ENCODE measurements around the gene NTHL1. TPM values are rescaled to one million over a fixed set of nuclear protein-coding genes. Genes with fewer than 3 reads are reported as not detected.

The NTHL1 gene
- total and polyA plus RNA-seq, 2 of the 8 experiments (the other 6 are each of a cell fraction or from before 2014, with no cell fraction given): 70.9 to 150 TPM

GRCh38 chr16:2042171-2042985 is 5.3 kb downstream of the NTHL1 start:
- no peak overlapping the region for H2BK5ac ChIP-seq (ENCODE audit: low read depth, low read length)
- no peak overlapping the region for H3K4me2 ChIP-seq (ENCODE audit: insufficient read depth in 1 of 2, low read depth in 2 of 2, low read length in 2 of 2)
- no peak overlapping the region for H4K8ac ChIP-seq (ENCODE audit: extremely low read depth, insufficient read depth, low read length)
- H3K27me3 ChIP-seq (replicated peaks in 1 of 4; ENCODE audit: control insufficient read depth in 3 of 4, extremely low read depth in 1 of 4, insufficient read depth in 3 of 4, low read length in 3 of 4): no peaks in the 10 kb centered on the region; a peak in 1 of 7 replicates
- peaks cover 0 to 5% of the 10 kb centered on the region in 2 experiments; a peak in 1 of 4 replicates for H3K79me2 ChIP-seq (ENCODE audit: control insufficient read depth in 1 of 2, insufficient read depth in 2 of 2, low read length in 2 of 2)
- peaks cover 0 to 5% of the 10 kb centered on the region in 2 experiments for H4K20me1 ChIP-seq (replicated peaks in 1 of 2; ENCODE audit: control insufficient read depth in 1 of 2, insufficient read depth in 2 of 2, low read length in 2 of 2)
- WGBS, 2 experiments (ENCODE audit: extremely low coverage in 1 of 2, insufficient coverage in 1 of 2, insufficient read length in 1 of 2, insufficient replicate concordance in 2 of 2, low coverage in 1 of 2, low lambda C conversion rate in 2 of 2, missing lambda C conversion rate in 1 of 2): 93% methylated on average over 13 of the region's 22 CpGs; no CpG with 5 or more reads in 1 of the 2 experiments
- H2BK120ac ChIP-seq (replicated peaks; ENCODE audit: low read depth, low read length): no peak overlapping the region
- no peak overlapping the region for H3K4me3 ChIP-seq (ENCODE audit: extremely low read depth in 1 of 4, insufficient read depth in 2 of 4, low read depth in 3 of 4, low read length in 4 of 4)
- no peak overlapping the region for H3K14ac ChIP-seq (ENCODE audit: insufficient read length)
- H4K91ac ChIP-seq (replicated peaks; ENCODE audit: insufficient read length, low read length): no peak overlapping the region
- no peak overlapping the region for H3K56ac ChIP-seq (replicated peaks; ENCODE audit: insufficient read length, low read depth, low read length)
- H3K4ac ChIP-seq (replicated peaks; ENCODE audit: insufficient read length, low read depth, low read length): no peak overlapping the region
- H3K79me1 ChIP-seq (ENCODE audit: low read depth, low read length): no peaks in the 10 kb centered on the region
- no peak overlapping the region for H3K9ac ChIP-seq (replicated peaks in 1 of 4; ENCODE audit: extremely low read depth in 1 of 4, low read depth in 3 of 4, low read length in 3 of 4)
- no peak overlapping the region for H2BK15ac ChIP-seq (ENCODE audit: low read length)
- POLR2A ChIA-PET (ENCODE audit: partially characterized antibody): interaction anchor here (0.7 to 2.0 kb wide), 5 partner anchors 8 to 78 kb away, joined by 3 to 9 read pairs (median 4); partner anchors contain the start of gene RPS2
- H3K23ac ChIP-seq (ENCODE audit: insufficient read length): no peak overlapping the region
- FAIRE-seq (no peak), DNase-seq (ENCODE audit: low read depth in 1 of 2, low spot score in 2 of 2) (no peak)
- no peak overlapping the region for H2BK20ac ChIP-seq (ENCODE audit: low read length)
- no peak overlapping the region for H4K5ac ChIP-seq (ENCODE audit: insufficient read length, low read depth, low read length)
- no peaks in the 10 kb centered on the region for H3K9me3 ChIP-seq (ENCODE audit: insufficient read depth in 2 of 2, low read depth in 1 of 2, low read length in 1 of 2)
- peaks cover 5% of the 10 kb centered on the region; the same call in 1 of the 2 replicates for H3K23me2 ChIP-seq (ENCODE audit: low read depth, low read length)
- H3K36me3 ChIP-seq (ENCODE audit: control insufficient read depth in 2 of 4, insufficient read depth in 4 of 4, low read length in 3 of 4): peaks cover 0 to 3% (median 0%) of the 10 kb centered on the region in 4 experiments; a peak in 1 of 8 replicates
- no peak overlapping the region for H2BK12ac ChIP-seq (ENCODE audit: low read depth, low read length)
- H3K27ac ChIP-seq (ENCODE audit: low read depth, low read length): no peak overlapping the region
- CTCF ChIA-PET (ENCODE audit: partially characterized antibody): interaction anchor here (1.0 to 1.9 kb wide), 3 partner anchors 11 to 20 kb away, joined by 3 to 9 read pairs (median 4); no protein-coding TSS in a partner anchor
- H2AK5ac ChIP-seq (ENCODE audit: low read depth, low read length): no peak overlapping the region
- no peak overlapping the region for H2AFZ ChIP-seq (ENCODE audit: low read length)
- no peak overlapping the region for H3K18ac ChIP-seq (ENCODE audit: extremely low read depth, low read length)
- peaks cover 0 to 4% (median 0%) of the 10 kb centered on the region in 4 experiments; a peak in 4 of 7 replicates for H3K4me1 ChIP-seq (replicated peaks in 1 of 4; ENCODE audit: control insufficient read depth in 3 of 4, insufficient read depth in 4 of 4, low read length in 3 of 4)
- TF ChIP-seq NANOG (IDR thresholded peaks at IDR 0.05; ENCODE audit: insufficient read depth, low read depth, low read length, poor library complexity, severe bottlenecking) (no peak), ASH2L (IDR thresholded peaks at IDR 0.05; ENCODE audit: low read length) (no peak), CTBP2 (IDR thresholded peaks at IDR 0.05; ENCODE audit: borderline replicate concordance, insufficient read depth, insufficient read length, low read length) (no peak), CBX8 (IDR thresholded peaks at IDR 0.05; ENCODE audit: borderline replicate concordance, low read depth, low read length) (no peak)

Measured in H1 (cell line).